Erythroblast (primary cell): Measurements from ENCODE around the gene DRC1.

ENCODE experiments used
- GATA1 ChIP-seq: IDR thresholded peaks from 2 replicates; pipeline ENCODE4 v1.6.1; 2011; ENCODE audit warnings: low read depth, mild to moderate bottlenecking, control low read depth, low read length, moderate library complexity
- POLR2A ChIP-seq: IDR thresholded peaks from 2 replicates; pipeline ENCODE4 v1.6.1; 2011; ENCODE audit warnings: mild to moderate bottlenecking, low read length

DNA sequence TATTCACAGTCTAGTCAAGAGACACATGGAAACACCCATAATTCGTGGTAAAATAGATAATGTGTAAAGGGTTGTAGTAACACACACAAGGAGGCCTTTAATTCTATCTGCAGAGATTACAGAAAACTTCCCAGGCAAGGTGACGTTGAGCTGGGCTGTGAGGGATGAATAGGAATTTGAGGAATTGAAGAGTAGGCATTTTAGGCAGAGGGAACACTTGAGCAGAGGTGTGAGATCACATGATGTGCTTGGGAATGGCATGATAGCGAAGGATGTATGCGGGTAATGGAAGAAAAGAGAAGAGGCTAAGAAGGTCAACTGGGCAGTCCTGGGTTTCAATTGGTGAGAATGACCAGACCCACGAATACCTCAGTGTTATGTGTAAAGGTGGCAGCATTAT, 20.2 kb downstream of the DRC1 start:
- no peak for TF ChIP-seq POLR2A
- TF ChIP-seq GATA1: no peak
